ENCODE data around the gene MRPL24. TPM values are rescaled to one million over a fixed set of nuclear protein-coding genes. Genes with fewer than 3 reads are reported as not detected.

Gene MRPL24
- total and polyA plus RNA-seq, 10 of the 15 experiments (the other 5 are each of a cell fraction or from before 2014, with no cell fraction given) = 87.4 to 269 (median 134) TPM

GRCh38 chr1:156708218-156708661, 32.6 kb downstream of the MRPL24 start (continued):
- TF ChIP-seq MYC (IDR thresholded peaks at IDR 0.05; ENCODE audit: insufficient read depth, insufficient read length, insufficient replicate concordance, low read length, severe bottlenecking) = no peak
- TF ChIP-seq LARP7 (IDR thresholded peaks at IDR 0.05) = no peak
- TF ChIP-seq IRF4 (IDR thresholded peaks at IDR 0.05; ENCODE audit: low read depth, low read length) = no peak
- TF ChIP-seq BMI1 (IDR thresholded peaks at IDR 0.05; ENCODE audit: borderline replicate concordance) = no peak

- no peaks in the 10 kb centered on the region; the same call in 1 of the 2 replicates for H4K20me1 ChIP-seq (ENCODE audit: control insufficient read depth, insufficient read depth)
Measured at GRCh38 chr1:156707417-156708217, 33.3 kb downstream of the MRPL24 start.

More at GRCh38 chr1:156707417-156708217, 33.3 kb downstream of the MRPL24 start:
- ChIA-PET SMC1A (ENCODE audit: uncharacterized antibody, unreplicated experiment) (interaction anchor here (0.9 to 2.4 kb wide), 5 partner anchors 16 to 23 kb away, joined by 3 to 11 read pairs (median 7); no protein-coding TSS in a partner anchor), RAD21 (ENCODE audit: unreplicated experiment) (interaction anchor here (0.6 to 3.6 kb wide), 6 partner anchors 14 to 181 kb away, joined by 3 to 28 read pairs (median 10); partner anchors contain the start of gene INSRR), POLR2A (interaction anchor here (1.4 kb wide), 1 partner anchor 21 kb away, joined by 4 read pairs; the partner anchor contains the start of genes ISG20L2 and METTL25B), CTCF (interaction anchor here (0.6 to 9.5 kb wide), 12 partner anchors 11 to 432 kb away, joined by 3 to 157 read pairs (median 10); partner anchors contain the start of genes INSRR, ISG20L2, METTL25B and NTRK1)
- H3K36me3 ChIP-seq (ENCODE audit: control insufficient read depth in 2 of 2, insufficient read depth in 2 of 2, low read length in 1 of 2) = no peaks in the 10 kb centered on the region; a peak in 2 of 4 replicates
- no peak overlapping the region for H3K9ac ChIP-seq (ENCODE audit: control insufficient read depth, insufficient read depth, low read length)
- no peaks in the 10 kb centered on the region for H3K79me2 ChIP-seq (ENCODE audit: control insufficient read depth, insufficient read depth, low read length)
- DNase-seq (ENCODE audit: low read depth, low spot score) (no peak), ATAC-seq (no peak), FAIRE-seq (no peak)
- H3K27me3 ChIP-seq (replicated peaks in 1 of 2; ENCODE audit: control insufficient read depth in 2 of 2, insufficient read depth in 2 of 2, low read length in 1 of 2) = peaks cover 10 to 15% of the 10 kb centered on the region in 2 experiments
- 38% methylated on average over 7 of the region's 8 CpGs for WGBS (ENCODE audit: insufficient coverage, insufficient replicate concordance, low lambda C conversion rate, missing lambda C conversion rate)
- intact Hi-C loops (cut with micrococcal nuclease; ENCODE audit: unreplicated experiment) (no loop called here), in situ Hi-C loops (cut with MboI) (no loop called here)
- no peak overlapping the region for H2AFZ ChIP-seq (ENCODE audit: control insufficient read depth, low read depth, low read length)
- H3K4me3 ChIP-seq = no peak overlapping the region
- TF ChIP-seq TBL1XR1 (IDR thresholded peaks at IDR 0.05; ENCODE audit: low read depth, low read length) = no peak
- no peak for TF ChIP-seq E2F4 (IDR thresholded peaks at IDR 0.05; ENCODE audit: low read depth, low read length)
- TF ChIP-seq NR2F1 (conservative IDR thresholded peaks at IDR 0.05) = no peak
- TF ChIP-seq ZBTB4 (CRISPR knock-in tag; IDR thresholded peaks at IDR 0.05) = no peak
- TF ChIP-seq KLF5 (IDR thresholded peaks at IDR 0.05; ENCODE audit: partially characterized antibody) = no peak
- TF ChIP-seq SREBF1 (IDR thresholded peaks at IDR 0.05; ENCODE audit: low read length) = no peak
- TF ChIP-seq IKZF1 (conservative IDR thresholded peaks at IDR 0.05) = no peak
- TF ChIP-seq SUPT20H (IDR thresholded peaks at IDR 0.05; ENCODE audit: borderline replicate concordance, control insufficient read depth, low read depth, low read length) = no peak
- TF ChIP-seq POLR2A (IDR thresholded peaks at IDR 0.05; ENCODE audit: low read depth, low read length) = no peak
- no peak for TF ChIP-seq ATF2 (IDR thresholded peaks at IDR 0.05; ENCODE audit: low read length)
- no peak for TF ChIP-seq KAT2A (conservative IDR thresholded peaks at IDR 0.05; ENCODE audit: control insufficient read depth, low read depth, low read length)
- H3K27ac ChIP-seq (ENCODE audit: control insufficient read depth, insufficient read depth) = no peak overlapping the region
- BruUV-seq (replicated peaks) = no TSS peak
- peaks cover 6% of the 10 kb centered on the region for H3K4me1 ChIP-seq (ENCODE audit: control insufficient read depth, insufficient read depth, low read length)
- no peak overlapping the region for H3K4me2 ChIP-seq (ENCODE audit: control insufficient read depth, insufficient read depth)
- H3K9me3 ChIP-seq (replicated peaks; ENCODE audit: control insufficient read depth, insufficient read depth, low read length) = no peaks in the 10 kb centered on the region
